ENCODE data around the gene UBE3B.
A peak's percentile ranks its signal among the peaks of the same experiment; 100 is the strongest.

The UBE3B gene

DNA sequence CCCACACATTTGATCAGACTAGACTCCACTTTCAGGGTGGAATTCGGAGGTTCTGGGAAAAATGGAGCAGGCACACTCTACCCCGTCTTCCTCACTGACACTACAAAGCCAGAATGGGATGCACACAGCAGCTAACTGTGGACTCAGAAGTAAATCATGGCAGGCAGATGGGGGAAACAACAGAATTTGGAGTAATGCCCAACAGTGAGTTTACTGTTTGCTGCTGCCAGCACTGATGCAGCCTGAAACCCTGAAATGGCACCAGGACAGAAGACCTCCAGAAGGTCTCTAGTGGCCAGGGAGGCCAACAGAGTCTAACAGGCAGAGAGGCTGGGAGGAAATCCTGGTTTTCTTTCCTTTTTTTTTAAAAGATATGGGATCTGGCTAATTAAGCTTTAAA, 24.9 kb upstream of the UBE3B start:
- no peak overlapping the region for H2AFZ ChIP-seq (ENCODE audit: low read depth, low read length)
- H2BK12ac ChIP-seq (ENCODE audit: low read length in 2 of 2), result peak overlapping the region in 1 of 2 experiments; percentile 25
- H3K9ac ChIP-seq (ENCODE audit: low read length), result no peak overlapping the region
- peak overlapping the region; percentile 16 for H4K8ac ChIP-seq (ENCODE audit: low read length)
- no peaks in the 10 kb centered on the region for H3K9me3 ChIP-seq (ENCODE audit: control insufficient read depth, low read length)
- no peak overlapping the region for H4K91ac ChIP-seq (ENCODE audit: low read length)
- no peak for DNase-seq
- H3K23ac ChIP-seq (ENCODE audit: low read length in 2 of 2), result no peak overlapping the region
- no peak overlapping the region for H3K27ac ChIP-seq (ENCODE audit: low read length, poor library complexity, severe bottlenecking)
- no peak overlapping the region for H3K4ac ChIP-seq (ENCODE audit: low read depth in 1 of 2, low read length in 2 of 2)
- no peak overlapping the region for H3K14ac ChIP-seq (ENCODE audit: low read length in 2 of 2)
- H2AK5ac ChIP-seq (ENCODE audit: low read length, severe bottlenecking), result no peak overlapping the region
- no peak overlapping the region for H2BK15ac ChIP-seq (ENCODE audit: low read depth, poor library complexity, severe bottlenecking)
- no peak overlapping the region for H3K4me2 ChIP-seq (ENCODE audit: low read length, poor library complexity, severe bottlenecking)
- no peak overlapping the region for H2BK5ac ChIP-seq (ENCODE audit: low read depth, low read length, poor library complexity, severe bottlenecking)
- H3K79me1 ChIP-seq (replicated peaks; ENCODE audit: low read length, poor library complexity, severe bottlenecking), result peaks cover 45% of the 10 kb centered on the region
- H3K18ac ChIP-seq (ENCODE audit: low read depth in 1 of 2, low read length in 2 of 2), result peak overlapping the region; percentile 8 to 31
- no peaks in the 10 kb centered on the region for H3K27me3 ChIP-seq (ENCODE audit: control insufficient read depth in 1 of 2, insufficient read depth in 1 of 2, low read length in 2 of 2)
- peak overlapping the region; percentile 35 for H2BK120ac ChIP-seq (ENCODE audit: low read depth, low read length)
- peaks cover 57 to 99% of the 10 kb centered on the region in 2 experiments for H3K36me3 ChIP-seq (ENCODE audit: control insufficient read depth in 1 of 2, insufficient read depth in 2 of 2, low read depth in 1 of 2, low read length in 2 of 2)
- peaks cover 14% of the 10 kb centered on the region for H3K4me1 ChIP-seq (ENCODE audit: control insufficient read depth, insufficient read depth, low read depth, low read length)
- WGBS, result 80% methylated on average over 2 of the region's 2 CpGs
- no peak overlapping the region for H3K4me3 ChIP-seq (ENCODE audit: insufficient read depth in 1 of 2, low read depth in 1 of 2, low read length in 2 of 2)

DNA sequence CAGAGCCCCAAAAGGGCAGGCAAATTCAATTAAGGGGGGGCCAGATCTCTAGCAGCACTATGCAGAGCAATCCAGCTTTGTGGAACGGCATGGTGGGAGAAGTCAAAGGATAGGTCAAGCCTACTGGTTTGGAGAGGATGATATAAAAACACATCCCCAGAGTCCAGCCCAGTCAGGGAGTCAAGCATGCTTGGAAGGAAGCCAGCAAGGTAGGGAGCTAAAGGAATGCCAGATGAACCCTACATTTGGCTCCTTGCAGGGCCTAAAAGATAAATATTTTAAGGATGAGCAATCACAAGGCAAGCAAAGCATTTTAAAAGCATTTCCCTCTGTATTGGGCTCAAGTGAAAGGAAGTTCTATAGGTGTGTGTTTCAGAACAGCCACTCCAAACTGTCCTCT, 21.7 kb upstream of the UBE3B start:
- Histone ChIP-seq H3K23ac (ENCODE audit: low read length in 2 of 2) (no peak overlapping the region), H2AFZ (ENCODE audit: low read depth, low read length) (no peak overlapping the region), H3K36me3 (ENCODE audit: control insufficient read depth in 1 of 2, insufficient read depth in 2 of 2, low read depth in 1 of 2, low read length in 2 of 2) (peaks cover 58 to 84% of the 10 kb centered on the region in 2 experiments), H2BK5ac (ENCODE audit: low read depth, low read length, poor library complexity, severe bottlenecking) (no peak overlapping the region), H3K14ac (ENCODE audit: low read length in 2 of 2) (no peak overlapping the region), H3K9ac (ENCODE audit: low read length) (no peak overlapping the region), H4K8ac (ENCODE audit: low read length) (no peak overlapping the region), H3K27me3 (ENCODE audit: control insufficient read depth in 1 of 2, insufficient read depth in 1 of 2, low read length in 2 of 2) (no peaks in the 10 kb centered on the region), H3K4me2 (ENCODE audit: low read length, poor library complexity, severe bottlenecking) (no peak overlapping the region), H4K91ac (ENCODE audit: low read length) (no peak overlapping the region), H3K4ac (ENCODE audit: low read depth in 1 of 2, low read length in 2 of 2) (no peak overlapping the region), H3K27ac (ENCODE audit: low read length, poor library complexity, severe bottlenecking) (peak overlapping the region; percentile 83), H3K18ac (ENCODE audit: low read depth in 1 of 2, low read length in 2 of 2) (no peak overlapping the region), H3K79me1 (replicated peaks; ENCODE audit: low read length, poor library complexity, severe bottlenecking) (peaks cover 35% of the 10 kb centered on the region), H3K9me3 (ENCODE audit: control insufficient read depth, low read length) (no peaks in the 10 kb centered on the region), H2BK120ac (ENCODE audit: low read depth, low read length) (no peak overlapping the region), H2AK5ac (ENCODE audit: low read length, severe bottlenecking) (no peak overlapping the region), H3K4me3 (ENCODE audit: insufficient read depth in 1 of 2, low read depth in 1 of 2, low read length in 2 of 2) (no peak overlapping the region), H2BK15ac (ENCODE audit: low read depth, poor library complexity, severe bottlenecking) (no peak overlapping the region), H3K4me1 (ENCODE audit: control insufficient read depth, insufficient read depth, low read depth, low read length) (peaks cover 25% of the 10 kb centered on the region), H2BK12ac (ENCODE audit: low read length in 2 of 2) (peak overlapping the region in 1 of 2 experiments; percentile 30)
- DNase-seq, result no peak
- 79% methylated on average over 1 of the region's 1 CpG for whole genome bisulfite sequencing

- Histone ChIP-seq H2BK15ac (ENCODE audit: low read depth, poor library complexity, severe bottlenecking) (no peak overlapping the region), H4K91ac (ENCODE audit: low read length) (peak overlapping the region; percentile 25), H3K27ac (ENCODE audit: low read length, poor library complexity, severe bottlenecking) (peak overlapping the region; percentile 100), H2BK5ac (ENCODE audit: low read depth, low read length, poor library complexity, severe bottlenecking) (no peak overlapping the region), H4K8ac (ENCODE audit: low read length) (no peak overlapping the region), H2AK5ac (ENCODE audit: low read length, severe bottlenecking) (peak overlapping the region; percentile 96), H3K4me3 (ENCODE audit: insufficient read depth in 1 of 2, low read depth in 1 of 2, low read length in 2 of 2) (peak overlapping the region in 1 of 2 experiments; percentile 5), H3K4me1 (ENCODE audit: control insufficient read depth, insufficient read depth, low read depth, low read length) (peaks cover 39% of the 10 kb centered on the region), H3K27me3 (ENCODE audit: control insufficient read depth in 1 of 2, insufficient read depth in 1 of 2, low read length in 2 of 2) (no peaks in the 10 kb centered on the region), H2BK120ac (ENCODE audit: low read depth, low read length) (peak overlapping the region; percentile 54), H3K14ac (ENCODE audit: low read length in 2 of 2) (no peak overlapping the region), H3K9ac (ENCODE audit: low read length) (peak overlapping the region; percentile 82), H3K23ac (ENCODE audit: low read length in 2 of 2) (no peak overlapping the region), H3K4ac (ENCODE audit: low read depth in 1 of 2, low read length in 2 of 2) (peak overlapping the region; percentile 31 to 62), H3K9me3 (ENCODE audit: control insufficient read depth, low read length) (no peaks in the 10 kb centered on the region), H2BK12ac (ENCODE audit: low read length in 2 of 2) (peak overlapping the region in 1 of 2 experiments; percentile 44), H3K4me2 (ENCODE audit: low read length, poor library complexity, severe bottlenecking) (no peak overlapping the region), H3K79me1 (replicated peaks; ENCODE audit: low read length, poor library complexity, severe bottlenecking) (peaks cover 16% of the 10 kb centered on the region), H3K36me3 (ENCODE audit: control insufficient read depth in 1 of 2, insufficient read depth in 2 of 2, low read depth in 1 of 2, low read length in 2 of 2) (peaks cover 39 to 61% of the 10 kb centered on the region in 2 experiments), H2AFZ (ENCODE audit: low read depth, low read length) (no peak overlapping the region), H3K18ac (ENCODE audit: low read depth in 1 of 2, low read length in 2 of 2) (peak overlapping the region in 1 of 2 experiments; percentile 71)
- 37% methylated on average over 4 of the region's 4 CpGs for WGBS
- peak; percentile 86 for DNase-seq
Observed at GRCh38 chr12:109458086-109458485, 19.3 kb upstream of the UBE3B start.

- peak overlapping the region; percentile 14 to 63 for H3K23ac ChIP-seq (ENCODE audit: low read length in 2 of 2)
- H2AK5ac ChIP-seq (ENCODE audit: low read length, severe bottlenecking), result peak overlapping the region; percentile 15
- H2BK5ac ChIP-seq (ENCODE audit: low read depth, low read length, poor library complexity, severe bottlenecking), result no peak overlapping the region
- H3K79me1 ChIP-seq (replicated peaks; ENCODE audit: low read length, poor library complexity, severe bottlenecking), result peaks cover 9% of the 10 kb centered on the region
- peak overlapping the region; percentile 100 for H3K27ac ChIP-seq (ENCODE audit: low read length, poor library complexity, severe bottlenecking)
- H3K9ac ChIP-seq (ENCODE audit: low read length), result peak overlapping the region; percentile 82
- peak overlapping the region; percentile 29 to 62 for H3K4ac ChIP-seq (ENCODE audit: low read depth in 1 of 2, low read length in 2 of 2)
- no peaks in the 10 kb centered on the region for H3K9me3 ChIP-seq (ENCODE audit: control insufficient read depth, low read length)
- H3K18ac ChIP-seq (ENCODE audit: low read depth in 1 of 2, low read length in 2 of 2), result peak overlapping the region; percentile 30 to 93
- no peak overlapping the region for H2AFZ ChIP-seq (ENCODE audit: low read depth, low read length)
- H4K8ac ChIP-seq (ENCODE audit: low read length), result peak overlapping the region; percentile 20
- H3K4me1 ChIP-seq (ENCODE audit: control insufficient read depth, insufficient read depth, low read depth, low read length), result peaks cover 43% of the 10 kb centered on the region
- H2BK15ac ChIP-seq (ENCODE audit: low read depth, poor library complexity, severe bottlenecking), result peak overlapping the region; percentile 73
- peaks cover 32 to 54% of the 10 kb centered on the region in 2 experiments for H3K36me3 ChIP-seq (ENCODE audit: control insufficient read depth in 1 of 2, insufficient read depth in 2 of 2, low read depth in 1 of 2, low read length in 2 of 2)
- H2BK12ac ChIP-seq (ENCODE audit: low read length in 2 of 2), result peak overlapping the region; percentile 12 to 19
- DNase-seq, result peak; percentile 83
- peak overlapping the region; percentile 19 for H3K4me2 ChIP-seq (ENCODE audit: low read length, poor library complexity, severe bottlenecking)
- H2BK120ac ChIP-seq (ENCODE audit: low read depth, low read length), result peak overlapping the region; percentile 54
- H3K4me3 ChIP-seq (ENCODE audit: insufficient read depth in 1 of 2, low read depth in 1 of 2, low read length in 2 of 2), result peak overlapping the region in 1 of 2 experiments; percentile 5
- H3K14ac ChIP-seq (ENCODE audit: low read length in 2 of 2), result peak overlapping the region in 1 of 2 experiments; percentile 80
- peak overlapping the region; percentile 22 for H4K91ac ChIP-seq (ENCODE audit: low read length)
- WGBS, result 27% methylated on average over 6 of the region's 6 CpGs
- H3K27me3 ChIP-seq (ENCODE audit: control insufficient read depth in 1 of 2, insufficient read depth in 1 of 2, low read length in 2 of 2), result no peaks in the 10 kb centered on the region
Observed at GRCh38 chr12:109458771-109459208, 18.6 kb upstream of the UBE3B start.

All from mesenchymal stem cell (in vitro differentiated cells and primary cell).